ENCODE data around the gene STRN3.

DNA sequence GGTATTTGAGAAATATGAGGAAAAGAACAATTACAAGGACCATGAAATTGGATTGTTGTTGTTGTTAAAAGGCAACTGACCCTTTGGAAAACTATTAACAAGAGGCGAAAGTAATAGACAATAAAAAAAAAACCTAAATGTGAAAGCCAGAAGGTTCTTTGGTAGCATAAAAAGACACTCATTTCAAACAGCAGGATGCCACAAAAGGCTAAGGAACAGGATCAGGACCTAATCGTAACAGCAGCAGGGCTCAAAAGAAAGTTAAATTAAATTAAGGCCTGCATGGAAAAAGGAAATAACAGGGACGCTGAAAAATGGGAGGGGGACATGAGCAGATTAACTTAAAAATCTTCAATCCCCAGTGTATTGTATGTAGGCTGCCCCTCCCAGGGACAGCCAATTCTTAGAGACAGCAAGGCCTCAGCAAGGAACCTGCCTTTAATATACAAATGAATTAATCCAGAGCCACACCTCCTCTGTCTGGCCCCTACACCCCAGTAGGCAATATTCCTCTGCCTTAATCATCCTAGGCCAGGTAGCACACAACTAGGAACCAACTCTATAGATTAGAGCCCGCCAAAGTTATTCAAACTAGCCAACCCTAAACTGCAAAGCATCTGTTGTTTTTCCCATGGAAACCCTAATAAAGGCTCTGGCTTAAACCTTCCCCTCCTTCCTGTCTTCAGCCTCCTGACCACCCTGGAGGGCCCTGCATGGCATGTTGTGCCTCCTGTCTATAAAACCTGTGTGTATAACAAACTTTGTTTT is 29.1 kb downstream of the STRN3 start:
- TF ChIP-seq, protein P1, sequence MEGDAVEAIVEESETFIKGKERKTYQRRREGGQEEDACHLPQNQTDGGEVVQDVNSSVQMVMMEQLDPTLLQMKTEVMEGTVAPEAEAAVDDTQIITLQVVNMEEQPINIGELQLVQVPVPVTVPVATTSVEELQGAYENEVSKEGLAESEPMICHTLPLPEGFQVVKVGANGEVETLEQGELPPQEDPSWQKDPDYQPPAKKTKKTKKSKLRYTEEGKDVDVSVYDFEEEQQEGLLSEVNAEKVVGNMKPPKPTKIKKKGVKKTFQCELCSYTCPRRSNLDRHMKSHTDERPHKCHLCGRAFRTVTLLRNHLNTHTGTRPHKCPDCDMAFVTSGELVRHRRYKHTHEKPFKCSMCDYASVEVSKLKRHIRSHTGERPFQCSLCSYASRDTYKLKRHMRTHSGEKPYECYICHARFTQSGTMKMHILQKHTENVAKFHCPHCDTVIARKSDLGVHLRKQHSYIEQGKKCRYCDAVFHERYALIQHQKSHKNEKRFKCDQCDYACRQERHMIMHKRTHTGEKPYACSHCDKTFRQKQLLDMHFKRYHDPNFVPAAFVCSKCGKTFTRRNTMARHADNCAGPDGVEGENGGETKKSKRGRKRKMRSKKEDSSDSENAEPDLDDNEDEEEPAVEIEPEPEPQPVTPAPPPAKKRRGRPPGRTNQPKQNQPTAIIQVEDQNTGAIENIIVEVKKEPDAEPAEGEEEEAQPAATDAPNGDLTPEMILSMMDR (IDR thresholded peaks at IDR 0.05 in 8 of 11, conservative IDR thresholded peaks at IDR 0.05 in 3 of 11): no peak
- no peak for TF ChIP-seq POLR2A (IDR thresholded peaks at IDR 0.05)

Measured in spleen (tissue), 7 donors.